Measurements from ENCODE around the gene TSHZ2.
"Not testable (repeated sequence)": the region's sequence is repeated elsewhere in the genome, so short reads cannot be mapped to it uniquely, and the experiment has no call there.

Gene TSHZ2

DNA sequence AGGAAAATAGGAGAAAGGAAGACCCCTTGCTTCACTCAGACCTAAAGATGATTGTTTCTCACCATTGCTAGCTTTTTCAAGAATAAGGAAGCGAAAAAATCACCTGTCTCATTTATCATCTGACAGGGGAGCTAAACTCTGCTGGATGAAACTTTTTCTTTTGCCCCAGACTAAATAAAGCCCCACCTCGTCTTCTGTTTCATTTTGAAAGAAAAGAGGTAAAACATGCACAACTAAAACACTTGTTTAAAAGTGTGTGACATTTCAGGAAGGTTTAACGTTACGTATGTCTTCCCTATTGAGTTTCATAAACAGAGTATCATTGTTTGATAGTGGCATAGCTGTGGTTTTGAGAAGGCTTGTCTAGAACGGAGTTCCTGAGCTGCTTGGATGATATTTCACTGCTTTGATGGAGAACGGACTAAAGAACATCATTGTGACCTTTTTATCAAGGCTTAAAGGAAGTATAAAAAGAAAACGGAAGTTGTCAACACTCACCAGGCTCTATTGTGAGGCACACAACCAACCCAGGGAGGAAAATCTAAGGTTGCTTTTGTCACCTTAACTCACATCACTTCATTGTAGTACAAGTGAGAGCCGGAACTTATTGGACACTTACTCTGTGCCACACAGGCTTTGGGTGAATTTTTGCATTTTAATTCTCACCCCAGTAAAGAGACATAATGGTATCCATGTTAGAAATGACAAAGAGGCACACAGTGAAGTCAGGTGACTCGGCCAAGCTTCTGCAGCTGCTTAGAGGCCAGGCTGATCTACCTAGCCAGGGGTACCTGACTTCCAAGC, 29.5 kb downstream of the TSHZ2 start:
- peak; percentile 48 for DNase-seq

DNA sequence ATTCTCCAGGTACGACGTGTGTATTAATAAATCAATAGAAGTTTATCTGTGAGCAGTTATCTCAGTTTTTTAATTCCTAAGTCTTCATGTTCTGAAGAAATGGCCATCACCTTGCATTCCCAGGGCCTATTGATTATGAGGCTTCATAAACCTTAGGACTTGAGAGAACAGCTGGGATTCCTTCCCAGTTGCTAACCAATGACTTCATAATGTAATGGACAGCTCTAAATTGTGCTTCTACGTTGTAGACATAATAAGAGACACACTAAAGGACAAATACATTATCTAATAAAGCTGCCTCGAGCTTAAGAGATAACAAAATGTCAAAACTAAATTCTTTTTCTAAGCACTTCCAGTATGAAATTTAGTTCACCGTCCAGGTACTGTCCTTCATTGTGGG, 30.6 kb downstream of the TSHZ2 start:
- DNase-seq, result no peak

GRCh38 chr20:53003420-53004154, 31.4 kb downstream of the TSHZ2 start:
- no peak for DNase-seq

- no peak for DNase-seq
Observed at GRCh38 chr20:53004267-53004813, 32.2 kb downstream of the TSHZ2 start.

DNA sequence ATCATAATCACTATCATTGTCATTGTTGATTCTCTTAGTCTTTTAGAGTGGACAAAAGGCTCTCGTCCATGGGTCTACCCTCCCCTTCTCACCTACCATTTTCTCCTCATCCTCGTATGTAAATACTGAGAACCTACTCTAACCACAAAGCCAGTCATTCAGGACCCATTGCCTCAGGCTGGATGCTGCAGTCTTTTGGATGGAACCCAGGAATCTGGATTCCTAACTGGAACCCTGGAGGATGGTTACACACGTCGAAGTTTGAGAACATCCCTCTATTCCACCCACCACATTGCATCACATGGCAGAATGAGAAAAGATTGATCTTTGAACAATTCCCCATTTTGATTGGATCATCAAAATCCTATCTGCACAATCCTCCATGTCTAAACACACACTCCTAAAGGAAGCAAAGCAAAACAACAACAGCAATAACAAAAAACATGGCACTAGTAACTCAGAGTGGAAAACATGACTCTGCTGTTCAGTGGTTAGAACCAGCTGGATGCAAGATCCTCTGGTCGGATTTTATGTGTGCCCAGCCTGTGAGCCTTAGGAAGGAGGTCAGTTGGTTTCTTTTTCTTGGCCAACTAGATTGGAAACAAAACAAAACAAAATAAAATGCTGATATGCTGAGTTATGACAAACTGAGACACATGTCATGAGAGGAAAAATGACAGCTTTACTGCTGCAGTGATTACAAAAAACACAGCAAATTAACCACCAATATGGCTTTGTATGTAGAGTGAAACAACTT, 38.0 kb downstream of the TSHZ2 start:
- DNase-seq, result no peak

DNA sequence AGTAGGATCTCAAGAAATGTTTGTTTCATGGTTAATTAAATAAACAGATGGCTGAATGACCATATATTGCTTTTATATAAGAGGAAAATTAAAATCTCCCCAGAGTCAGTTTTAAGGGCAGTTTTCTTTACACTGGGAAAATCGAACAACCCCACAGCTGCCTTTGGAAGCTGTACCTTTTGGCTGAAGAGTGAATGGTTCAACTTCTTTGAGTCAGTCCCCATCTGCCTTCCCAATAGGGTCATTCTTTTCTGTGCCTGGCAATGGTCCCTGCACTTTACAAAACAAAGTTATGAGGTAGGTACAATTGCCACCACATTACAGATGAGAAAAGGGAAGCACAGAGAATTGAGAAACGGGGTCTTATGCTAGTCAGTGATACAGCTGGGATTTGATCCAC, 39.5 kb downstream of the TSHZ2 start:
- DNase-seq, result no peak

DNA sequence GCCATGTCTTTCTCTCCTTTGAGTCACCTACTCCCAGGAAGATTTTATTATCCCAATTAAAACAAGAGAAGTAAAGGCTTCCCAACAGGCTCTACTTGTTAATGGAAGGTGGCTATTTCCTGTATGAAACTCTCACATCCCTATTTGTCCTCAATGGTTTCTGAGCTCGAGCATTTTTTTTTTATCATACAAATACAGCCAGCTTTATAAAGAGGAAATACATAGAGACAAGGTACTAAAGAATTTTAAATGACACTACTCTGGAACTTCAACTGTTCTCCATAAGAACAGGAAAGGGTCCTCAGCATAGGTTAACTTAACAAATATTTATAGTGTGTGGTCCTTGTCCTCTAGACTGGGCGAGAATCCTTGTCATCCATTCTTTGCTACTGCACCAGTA, 41.0 kb downstream of the TSHZ2 start:
- no peak for DNase-seq

DNA sequence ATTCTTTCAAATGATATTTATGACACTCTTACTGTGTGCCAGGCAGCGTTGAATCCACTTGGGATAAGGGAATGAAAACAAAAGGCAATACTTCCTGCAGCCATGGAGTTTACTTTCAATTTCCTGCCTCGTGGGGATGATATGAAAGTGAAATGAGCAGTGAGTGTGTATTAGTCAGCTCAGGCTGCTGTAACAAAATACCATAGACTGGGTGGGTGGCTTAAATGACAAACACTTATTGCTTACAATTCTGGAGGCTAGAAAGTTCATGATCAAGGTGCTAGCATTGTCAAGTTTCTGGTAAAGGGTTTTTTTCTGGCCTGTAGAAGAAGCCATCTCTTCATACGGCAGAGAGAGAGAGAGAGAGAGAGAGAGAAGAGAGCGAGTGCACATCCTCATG, 41.7 kb downstream of the TSHZ2 start:
- no peak for DNase-seq

DNA sequence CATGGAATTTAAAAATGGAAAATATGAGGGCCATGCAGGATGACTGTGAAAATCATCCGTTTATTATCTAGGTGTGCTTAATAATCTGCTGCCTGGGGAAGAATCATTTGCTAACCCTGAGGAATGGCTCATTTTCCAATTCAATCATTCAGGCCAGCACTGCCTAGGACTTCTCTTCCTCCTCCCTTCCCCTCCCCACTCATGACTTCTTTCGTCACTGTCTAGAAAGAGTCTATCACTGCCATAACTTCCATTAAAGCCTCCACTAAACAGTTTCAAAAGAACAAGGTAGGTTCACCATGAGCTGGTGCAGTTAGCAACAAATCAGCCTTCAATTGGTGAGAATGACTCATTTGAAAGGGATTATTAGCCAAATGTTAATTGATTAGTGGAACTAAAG, 43.9 kb downstream of the TSHZ2 start:
- no peak for DNase-seq

- no peak for DNase-seq
Observed at GRCh38 chr20:53016534-53017042, 44.4 kb downstream of the TSHZ2 start.

- no peak for DNase-seq
Observed at GRCh38 chr20:53017206-53017605, 45.0 kb downstream of the TSHZ2 start.

GRCh38 chr20:53019464-53019863, 47.3 kb downstream of the TSHZ2 start:
- DNase-seq, result no peak

GRCh38 chr20:53020376-53020775, 48.2 kb downstream of the TSHZ2 start:
- DNase-seq, result no peak

GRCh38 chr20:53020834-53021233, 48.7 kb downstream of the TSHZ2 start:
- DNase-seq, result no peak

GRCh38 chr20:53021934-53022333, 49.8 kb downstream of the TSHZ2 start:
- peak; percentile 33 for DNase-seq

DNA sequence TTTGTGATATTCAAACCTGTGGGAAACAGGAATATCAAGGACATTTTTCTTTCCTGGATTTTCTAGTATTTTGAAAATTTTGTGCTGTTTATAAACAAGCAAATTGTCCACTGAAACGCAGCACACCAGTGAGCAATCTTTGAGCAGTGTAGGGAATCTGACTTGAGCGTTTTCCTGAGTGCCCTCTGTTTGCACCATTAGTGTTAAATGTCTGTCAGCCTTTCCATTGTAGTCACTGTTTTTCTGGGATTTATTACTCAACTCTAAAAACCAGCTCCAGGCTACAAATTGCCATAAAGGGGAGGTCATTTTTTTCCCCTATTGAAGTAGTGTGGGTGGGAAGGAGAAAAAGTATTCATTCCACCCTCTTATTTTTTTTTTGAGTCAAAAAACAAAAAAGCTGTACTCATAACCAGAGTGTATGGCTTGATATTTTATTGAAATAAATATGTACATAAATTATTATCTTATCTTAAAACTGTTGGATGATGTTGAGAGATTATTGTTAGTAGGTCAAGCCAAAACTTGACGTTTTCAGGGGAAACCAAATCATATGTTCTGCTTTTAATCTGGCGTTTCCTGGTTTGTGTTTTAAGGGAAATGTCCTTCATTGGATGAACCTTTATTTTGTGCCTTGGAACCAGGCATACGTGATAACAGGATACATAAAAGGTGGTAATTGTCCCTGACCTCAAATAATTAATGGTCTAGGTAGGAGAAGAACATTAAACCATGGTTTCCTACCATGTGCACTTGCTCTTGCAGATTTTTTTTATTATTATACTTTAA, 51.8 kb downstream of the TSHZ2 start:
- no peak for DNase-seq

DNA sequence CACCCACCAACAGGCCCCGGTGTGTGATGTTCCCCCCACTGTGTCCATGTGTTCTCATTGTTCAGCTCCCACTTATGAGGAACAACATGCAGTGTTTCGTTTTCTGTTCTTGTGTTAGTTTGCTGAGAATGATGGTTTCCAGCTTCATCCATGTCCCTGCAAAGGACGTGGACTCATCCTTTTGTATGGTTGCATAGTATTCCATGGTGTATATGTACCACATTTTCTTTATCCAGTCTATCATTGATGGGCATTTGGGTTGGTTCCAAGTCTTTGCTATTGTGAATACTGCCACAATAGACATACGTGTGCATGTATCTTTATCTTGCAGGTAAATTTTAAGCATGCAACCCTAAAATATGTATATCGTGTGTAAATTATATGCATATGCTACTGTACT, 52.5 kb downstream of the TSHZ2 start:
- not testable (repeated sequence) for DNase-seq

DNA sequence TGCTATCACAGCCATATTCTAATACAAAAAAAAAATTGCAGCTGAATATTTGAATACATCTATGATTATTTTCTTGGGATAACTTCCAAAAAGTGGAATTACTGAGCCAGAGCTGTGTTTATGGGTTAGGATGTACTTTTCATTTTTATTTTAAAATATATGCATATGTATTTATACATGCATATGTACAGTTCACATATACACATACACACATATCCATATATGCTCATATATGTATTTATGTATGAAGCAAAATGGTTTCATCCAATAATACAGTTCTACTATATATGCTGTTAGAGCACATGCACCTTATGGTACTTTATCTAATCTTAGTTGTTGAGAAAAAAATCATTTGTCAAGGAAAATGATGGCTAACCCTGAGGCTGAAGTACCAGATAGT, 54.9 kb downstream of the TSHZ2 start:
- no peak for DNase-seq

DNA sequence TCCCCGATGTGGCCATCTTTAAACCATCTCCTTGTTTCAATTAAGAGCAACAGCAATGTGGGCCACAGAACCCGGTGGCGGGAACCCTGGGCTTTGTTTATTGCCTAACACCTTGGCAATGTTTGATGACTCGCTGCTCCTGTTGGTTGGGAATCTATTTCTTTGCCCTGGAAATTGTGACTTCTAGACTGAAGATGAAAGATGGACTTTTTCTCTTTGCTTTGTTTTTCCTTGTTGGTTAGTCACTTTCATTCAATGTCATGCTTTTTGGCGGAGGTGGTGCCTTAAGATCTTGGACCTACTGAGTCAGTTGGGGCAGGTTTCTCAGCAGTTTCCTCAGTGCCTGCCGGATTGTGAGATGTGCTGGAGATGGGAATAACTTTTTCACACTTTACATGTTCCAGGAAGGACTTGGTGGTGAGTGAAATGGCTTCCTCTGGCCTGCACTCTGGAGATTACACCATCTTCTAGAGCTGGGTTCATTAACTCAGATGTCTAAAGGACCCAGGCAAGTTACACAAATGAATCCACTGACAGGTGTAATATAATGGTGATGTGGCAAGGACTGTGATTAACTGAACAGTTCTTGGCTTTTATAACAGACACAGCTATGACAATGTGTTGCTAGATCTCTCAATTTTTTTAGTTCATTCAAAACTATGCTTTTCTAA, 56.3 kb downstream of the TSHZ2 start:
- DNase-seq, result no peak

DNA sequence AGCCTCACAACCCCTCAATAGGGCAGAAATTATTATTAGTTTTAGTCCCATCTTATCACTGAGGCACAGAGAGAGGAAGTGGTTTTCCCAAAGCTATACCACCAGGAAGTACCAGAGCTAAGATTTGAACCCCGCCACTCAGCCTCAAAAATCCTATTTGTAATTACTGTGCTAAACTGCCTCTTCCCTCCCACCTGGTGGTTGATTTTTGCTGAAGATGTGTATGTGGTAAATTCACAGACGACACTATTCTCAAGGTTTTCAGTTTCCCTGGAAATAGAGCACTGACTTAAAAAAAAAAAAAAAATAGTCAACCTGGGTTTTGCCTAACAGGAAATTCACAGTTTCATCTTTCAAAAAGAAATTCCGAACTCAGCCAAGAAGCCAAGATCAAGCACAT, 57.9 kb downstream of the TSHZ2 start:
- DNase-seq, result peak; percentile 8

DNA sequence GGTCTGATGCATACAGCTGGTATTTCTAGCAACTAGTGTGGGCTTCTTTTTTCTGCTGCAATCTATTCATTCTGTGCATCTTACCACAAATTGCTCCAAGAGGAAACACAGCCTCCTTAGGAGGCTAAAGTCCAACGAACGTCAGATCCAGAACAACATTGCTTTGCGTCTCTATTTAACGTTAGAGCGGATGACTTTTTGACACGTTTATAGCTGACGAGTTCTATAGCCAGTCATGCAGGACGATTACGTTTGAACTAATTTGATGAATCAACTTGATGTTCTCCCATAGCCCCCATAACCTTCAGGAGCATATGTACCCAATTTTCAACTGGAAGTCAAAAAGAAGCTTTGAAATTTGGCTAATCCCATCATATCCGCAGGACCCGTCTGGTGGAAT, 59.9 kb downstream of the TSHZ2 start:
- no peak for DNase-seq

- DNase-seq, result no peak
Observed at GRCh38 chr20:53032478-53032932, 60.3 kb downstream of the TSHZ2 start.
